ENCODE data around the gene BSG. TPM values are rescaled to one million over a fixed set of nuclear protein-coding genes. Genes with fewer than 3 reads are reported as not detected.

The BSG gene
- total and polyA plus RNA-seq, 9 of the 15 experiments (the other 6 are each of a cell fraction or from before 2014, with no cell fraction given): 4.6 to 495 (median 187) TPM

GRCh38 chr19:597406-598315 lies 25.3 kb downstream of the BSG start (continued):
- TF ChIP-seq ZNF699 (CRISPR knock-in tag; IDR thresholded peaks at IDR 0.05; ENCODE audit: insufficient replicate concordance): no peak
- TF ChIP-seq ZBTB43 (CRISPR knock-in tag; IDR thresholded peaks at IDR 0.05): no peak
- no peak for TF ChIP-seq ERF (CRISPR knock-in tag; IDR thresholded peaks at IDR 0.05)
- TF ChIP-seq MAFF (IDR thresholded peaks at IDR 0.05; ENCODE audit: low read length): no peak
- no peak for TF ChIP-seq ZNF586 (CRISPR knock-in tag; conservative IDR thresholded peaks at IDR 0.05)
- no peak for TF ChIP-seq PURB (CRISPR knock-in tag; IDR thresholded peaks at IDR 0.05; ENCODE audit: low read depth)
- peak; percentile 60; the same call in 1 of the 2 replicates for TF ChIP-seq CBX1 (IDR thresholded peaks at IDR 0.05; ENCODE audit: low read depth)
- no peak for TF ChIP-seq HDAC8 (tag; IDR thresholded peaks at IDR 0.05)
- TF ChIP-seq BCLAF1 (IDR thresholded peaks at IDR 0.05; ENCODE audit: borderline replicate concordance in 1 of 2, control insufficient read depth in 1 of 2, low read depth in 2 of 2, low read length in 1 of 2): no peak
- no peak for TF ChIP-seq POLR2H (tag; IDR thresholded peaks at IDR 0.05; ENCODE audit: low read depth)
- TF ChIP-seq SNAPC5 (CRISPR knock-in tag; IDR thresholded peaks at IDR 0.05): no peak
- 0 out of 2 replicates have a peak, but pooled peaks have one; percentile 54 for TF ChIP-seq ZNF668 (CRISPR knock-in tag; IDR thresholded peaks at IDR 0.05)
- TF ChIP-seq PATZ1 (CRISPR knock-in tag; IDR thresholded peaks at IDR 0.05; ENCODE audit: borderline replicate concordance): no peak
- no peak for TF ChIP-seq ZNF696 (CRISPR knock-in tag; conservative IDR thresholded peaks at IDR 0.05)
- no peak for TF ChIP-seq NFE2 (IDR thresholded peaks at IDR 0.05; ENCODE audit: low read depth)
